Erythroblast (primary cell): ENCODE measurements around the gene TUBB4B.

Experiments
- DNase-seq, 2 experiments: peaks; one replicate each; lab custom pipeline; 2025; lab: John Stamatoyannopoulos, UW
- GATA1 ChIP-seq: IDR thresholded peaks from 2 replicates; pipeline ENCODE4 v1.6.1; 2011; ENCODE audit warnings: low read depth, mild to moderate bottlenecking, control low read depth, low read length, moderate library complexity
- POLR2A ChIP-seq: IDR thresholded peaks from 2 replicates; pipeline ENCODE4 v1.6.1; 2011; ENCODE audit warnings: mild to moderate bottlenecking, low read length

Gene TUBB4B

DNA sequence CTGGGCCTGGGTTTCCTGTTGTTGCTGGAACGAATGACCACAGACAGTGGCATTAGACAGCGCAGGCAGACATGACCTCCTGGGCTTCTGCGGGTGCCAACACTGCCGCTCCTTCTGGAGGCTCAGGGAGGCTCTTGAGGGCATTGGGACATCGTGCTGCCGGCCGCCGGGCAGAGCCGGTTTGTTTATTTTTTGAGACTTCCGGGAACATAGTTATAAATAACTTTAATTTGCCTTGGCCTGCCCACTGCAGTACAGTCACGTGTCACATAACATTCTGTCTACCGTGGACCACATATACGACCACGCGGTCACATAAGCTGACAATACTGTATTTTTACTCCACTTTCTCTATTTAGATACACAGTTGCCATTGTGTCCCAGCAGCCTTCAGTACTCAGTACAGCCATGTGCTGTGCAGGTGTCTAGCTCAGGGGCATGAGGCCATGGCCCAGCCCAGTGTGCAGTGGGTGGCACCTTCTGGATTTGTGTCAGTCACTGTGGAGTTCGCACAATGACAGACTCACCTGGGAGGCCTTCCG, 28.2 kb downstream of the TUBB4B start:
- DNase-seq, result no peak
- TF ChIP-seq POLR2A (no peak), GATA1 (no peak)

DNA sequence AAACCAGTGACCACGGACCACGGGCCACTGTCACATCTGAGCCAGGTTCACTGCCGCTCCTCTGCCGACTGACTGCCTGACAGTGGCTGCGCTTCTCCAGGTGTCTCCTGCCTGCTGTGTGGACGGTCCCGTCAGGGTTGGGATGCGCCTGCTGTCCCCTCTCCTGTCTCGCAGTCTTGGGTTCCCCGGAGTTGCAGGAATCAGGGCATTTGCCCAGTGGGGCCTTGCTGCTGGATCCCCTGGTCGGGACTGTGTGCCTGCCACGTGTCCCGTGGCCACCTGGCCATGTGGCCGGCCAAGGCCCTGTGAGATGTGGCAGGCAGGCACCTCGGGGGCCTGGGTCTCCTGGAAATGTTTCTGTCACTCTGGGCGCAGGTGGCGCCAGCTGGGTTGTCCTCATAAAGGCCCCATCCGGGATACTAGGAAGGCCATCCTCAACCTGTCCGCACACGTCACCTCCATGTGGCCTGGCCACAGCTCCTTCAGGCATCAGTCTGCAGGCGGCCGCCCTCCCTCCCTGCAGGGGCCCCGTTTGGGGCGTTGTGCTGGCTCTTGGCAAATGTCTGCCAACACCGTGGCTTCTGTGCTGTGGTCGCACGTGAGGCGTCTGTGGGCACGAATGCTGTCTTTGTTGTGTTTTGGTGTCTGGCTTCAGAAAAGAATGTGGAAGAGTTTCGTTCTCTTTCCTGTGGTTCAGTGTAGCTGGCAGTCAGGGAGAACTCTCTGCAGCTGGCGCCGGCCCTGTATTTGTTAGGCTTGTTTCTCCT, 30.0 kb downstream of the TUBB4B start:
- no peak for TF ChIP-seq GATA1
- no peak for TF ChIP-seq POLR2A
- no peak for DNase-seq

DNA sequence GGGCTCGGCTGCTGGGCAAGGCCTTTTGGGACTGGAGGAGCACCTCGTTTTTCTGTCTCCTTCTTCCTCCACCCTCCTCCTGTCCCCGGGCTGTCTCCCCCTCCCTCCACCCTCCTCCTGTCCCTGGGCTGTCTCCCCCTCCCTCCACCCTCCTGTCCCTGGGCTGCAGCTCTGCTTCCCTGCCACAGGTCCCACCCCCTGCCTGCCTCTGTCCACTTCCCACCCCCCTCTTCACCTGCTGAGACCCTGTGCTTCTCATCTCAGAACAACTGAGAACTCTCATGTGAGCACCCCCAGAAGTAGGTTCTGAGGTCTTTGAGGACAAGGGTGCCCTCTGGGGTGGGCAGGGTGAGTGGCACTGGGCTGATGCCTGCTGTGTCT, 30.6 kb downstream of the TUBB4B start:
- DNase-seq, result no peak
- no peak for TF ChIP-seq GATA1
- no peak for TF ChIP-seq POLR2A

DNA sequence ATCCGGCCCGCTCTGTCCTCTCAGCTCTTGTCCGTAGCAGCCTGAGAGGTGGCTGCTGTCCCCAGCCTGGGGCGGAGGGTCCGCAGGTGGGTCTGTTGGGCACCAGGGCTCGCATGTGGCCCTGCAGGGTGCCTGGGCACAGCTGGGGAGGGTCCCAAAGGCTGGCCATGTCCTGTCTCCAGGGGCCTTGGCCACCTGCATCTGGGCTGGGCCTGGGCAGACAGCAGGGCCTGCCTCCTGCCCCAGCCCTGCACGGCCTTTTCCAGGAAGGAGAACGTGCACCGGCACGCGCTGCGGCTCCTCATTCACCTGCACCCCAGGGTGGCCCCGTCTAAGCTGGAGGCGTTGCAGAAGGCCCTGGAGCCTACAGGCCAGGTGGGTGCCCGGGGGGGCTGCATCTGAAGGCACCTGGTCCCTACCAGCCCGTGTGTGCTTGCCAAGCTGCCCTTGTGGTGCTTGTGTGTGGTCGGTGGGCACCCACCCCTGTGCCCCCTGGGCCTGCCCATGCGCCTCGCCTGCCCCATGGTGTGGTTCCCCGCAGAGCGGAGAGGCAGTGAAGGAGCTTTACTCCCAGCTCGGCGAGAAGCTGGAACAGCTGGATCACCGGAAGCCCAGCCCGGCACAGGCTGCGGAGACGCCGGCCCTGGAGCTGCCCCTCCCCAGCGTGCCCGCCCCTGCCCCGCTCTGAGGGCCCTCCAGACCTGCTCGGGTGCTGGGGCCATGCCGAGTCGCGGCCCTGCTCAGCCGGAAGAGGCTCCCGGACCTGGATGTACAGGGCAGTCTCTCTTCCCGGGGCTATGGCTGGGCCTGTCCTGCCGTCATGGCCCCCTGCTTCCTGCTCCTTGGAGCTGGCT, 31.4 kb downstream of the TUBB4B start:
- DNase-seq, result no peak
- TF ChIP-seq GATA1 (no peak), POLR2A (no peak)

DNA sequence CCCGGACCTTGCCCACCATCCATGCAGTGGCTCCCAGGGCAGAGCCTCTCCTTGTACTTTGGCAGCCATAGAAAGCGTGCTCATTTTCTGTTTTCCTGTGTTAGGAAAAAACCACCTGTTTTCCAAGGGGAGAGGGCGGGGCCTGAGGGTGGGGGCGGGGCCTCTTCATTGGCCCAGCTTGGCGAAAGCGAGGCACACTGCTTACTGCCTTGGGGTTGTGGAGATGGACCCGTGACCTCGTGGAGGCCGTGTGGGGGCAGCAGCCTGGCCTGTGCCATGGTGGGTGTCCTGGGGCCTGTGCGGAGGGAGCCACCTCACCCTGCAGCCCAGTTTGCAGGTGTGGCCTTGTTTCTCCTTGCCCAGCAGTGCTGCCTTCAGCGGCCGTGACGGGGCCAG, 32.0 kb downstream of the TUBB4B start:
- TF ChIP-seq POLR2A, result no peak
- TF ChIP-seq GATA1, result no peak
- DNase-seq, result no peak

DNA sequence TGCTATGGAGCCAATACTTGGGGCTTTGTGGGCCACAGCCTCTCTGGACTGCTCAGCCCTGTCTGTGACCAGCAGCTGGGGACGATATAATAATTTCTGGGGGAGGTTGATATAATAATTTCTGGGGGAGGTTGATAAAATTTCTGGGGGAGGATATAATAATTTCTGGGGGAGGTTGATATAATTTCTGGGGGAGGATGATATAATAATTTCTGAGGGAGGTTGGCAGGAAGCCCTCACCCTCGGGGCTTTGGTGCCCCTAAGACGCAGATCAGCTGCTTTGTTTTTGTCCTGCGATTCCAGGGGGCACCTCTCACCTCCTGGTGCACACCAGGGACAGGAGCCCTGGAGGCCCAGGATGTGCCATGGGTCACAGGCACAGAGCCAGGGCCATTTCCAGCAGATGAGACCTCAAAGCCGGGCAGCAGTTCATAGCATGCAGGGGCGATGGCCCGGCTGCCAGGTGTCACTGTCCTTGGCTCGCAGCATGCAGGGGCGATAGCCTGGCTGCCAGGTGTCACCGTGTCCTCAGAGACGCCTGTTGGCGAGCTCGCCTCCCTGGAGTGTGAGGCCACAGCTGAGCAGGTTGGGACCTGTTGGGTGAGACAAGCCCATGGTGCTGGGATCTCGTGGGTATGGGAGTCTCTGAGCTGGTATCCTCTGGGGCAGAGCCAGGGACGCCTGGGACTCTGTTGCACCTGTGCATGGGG, 32.7 kb downstream of the TUBB4B start:
- TF ChIP-seq GATA1, result no peak
- no peak for TF ChIP-seq POLR2A
- DNase-seq, result peak in 1 of 2 experiments; percentile 39

DNA sequence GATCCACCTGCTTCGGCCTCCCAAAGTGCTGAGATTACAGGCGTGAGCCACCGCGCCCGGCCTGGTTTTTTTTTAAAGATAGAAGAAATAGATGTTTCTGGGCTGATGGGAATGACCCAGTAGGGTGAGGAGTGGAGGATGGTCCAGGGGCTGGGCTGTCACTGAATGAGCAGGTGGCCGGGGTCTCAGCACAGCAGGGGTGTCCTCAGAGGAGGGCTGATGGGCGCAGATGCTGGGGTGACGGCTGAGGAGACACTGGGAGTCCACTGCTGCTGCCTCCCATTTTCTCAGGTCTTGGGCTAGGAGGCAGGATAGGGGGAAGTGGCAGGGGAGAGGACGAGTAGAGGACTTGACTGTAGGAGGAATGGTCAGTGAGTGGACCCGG, 34.1 kb downstream of the TUBB4B start:
- TF ChIP-seq POLR2A (no peak), GATA1 (no peak)
- no peak for DNase-seq

DNA sequence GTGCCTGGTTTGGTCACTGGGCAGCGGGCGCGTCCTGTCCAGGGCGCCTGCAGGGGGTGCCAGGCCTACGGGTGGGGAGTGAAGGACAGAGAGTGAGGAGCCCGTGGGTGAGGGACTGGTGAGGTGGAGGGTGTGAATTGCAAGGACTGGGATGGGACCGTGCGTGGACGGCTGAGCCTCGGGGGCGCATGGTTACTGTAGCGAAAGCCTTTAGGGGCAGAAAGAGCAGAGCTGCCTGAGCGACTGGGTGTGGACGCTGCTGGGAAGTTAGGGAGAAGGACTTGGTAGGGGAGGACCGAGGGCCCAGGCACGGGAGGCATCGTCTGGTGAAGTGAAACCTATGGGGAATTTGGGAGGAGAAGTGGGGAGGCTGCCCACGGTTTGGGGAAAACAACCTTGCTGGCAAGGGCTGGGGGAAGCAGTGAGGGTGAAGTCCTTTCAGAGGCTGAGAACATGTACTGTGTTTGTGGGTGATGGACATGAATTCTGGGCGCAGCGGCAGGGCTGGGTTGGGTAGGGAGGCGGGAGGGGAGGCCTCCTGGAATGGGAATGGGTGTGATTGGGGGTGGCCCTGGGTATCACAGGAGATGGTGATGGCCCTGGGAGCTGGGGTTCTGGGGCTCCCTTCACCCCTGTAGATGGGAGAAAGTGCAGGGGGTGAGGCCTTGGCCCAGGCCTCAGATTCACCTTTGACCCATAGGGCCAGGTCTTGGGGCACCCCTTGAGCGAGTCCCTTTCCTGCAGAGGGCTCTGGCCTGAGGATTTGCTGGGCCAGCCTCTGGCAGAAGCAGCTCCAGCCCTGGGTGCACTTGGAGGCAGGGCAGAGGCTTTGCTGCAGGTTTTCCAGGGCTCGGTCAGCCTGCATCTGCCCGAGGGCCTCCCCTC, 34.7 kb downstream of the TUBB4B start:
- DNase-seq, result no peak
- TF ChIP-seq POLR2A (no peak), GATA1 (no peak)

DNA sequence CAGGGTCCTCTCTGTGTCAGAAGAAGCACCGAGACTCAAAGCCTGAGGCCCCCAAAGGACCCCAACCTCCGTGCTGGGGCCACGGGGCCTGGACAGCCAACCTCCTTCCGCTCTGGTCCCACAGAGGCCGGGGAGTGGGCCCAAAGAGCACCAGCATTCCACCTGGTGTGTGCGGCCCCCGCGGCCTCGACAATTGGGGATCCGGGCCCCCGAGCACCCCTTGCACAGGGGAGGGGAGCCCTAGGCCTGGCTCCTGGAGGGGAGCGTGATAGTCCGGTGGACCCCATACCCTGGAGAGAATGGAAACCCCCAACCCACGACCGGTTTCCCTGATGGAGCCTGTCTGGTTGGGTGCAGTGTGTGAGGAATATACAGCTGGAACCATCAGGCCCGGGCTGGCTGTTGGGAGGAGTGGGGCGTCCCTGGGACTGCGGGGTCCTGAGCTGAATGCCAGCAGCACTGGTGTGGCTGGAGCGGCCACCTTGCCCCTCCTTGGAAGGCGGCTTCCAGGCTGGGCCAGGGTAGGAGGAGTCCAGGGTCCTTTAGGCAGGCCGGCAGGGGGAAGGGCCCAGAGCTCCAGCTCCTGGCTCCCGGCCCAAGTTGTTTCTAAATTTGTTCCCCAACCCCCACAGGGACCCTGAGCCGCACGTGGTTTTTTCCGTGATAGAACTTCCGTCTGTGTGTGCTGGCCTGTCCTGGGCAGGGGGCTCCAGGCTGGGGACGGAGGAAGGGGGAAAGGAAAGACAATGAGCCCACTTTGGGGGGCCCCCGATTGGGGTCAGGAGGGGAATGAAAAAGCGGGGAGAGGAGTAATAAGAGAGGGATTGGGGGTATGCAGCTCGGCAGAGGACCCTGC, 35.6 kb downstream of the TUBB4B start:
- DNase-seq, result peak; percentile 50 to 66

DNA sequence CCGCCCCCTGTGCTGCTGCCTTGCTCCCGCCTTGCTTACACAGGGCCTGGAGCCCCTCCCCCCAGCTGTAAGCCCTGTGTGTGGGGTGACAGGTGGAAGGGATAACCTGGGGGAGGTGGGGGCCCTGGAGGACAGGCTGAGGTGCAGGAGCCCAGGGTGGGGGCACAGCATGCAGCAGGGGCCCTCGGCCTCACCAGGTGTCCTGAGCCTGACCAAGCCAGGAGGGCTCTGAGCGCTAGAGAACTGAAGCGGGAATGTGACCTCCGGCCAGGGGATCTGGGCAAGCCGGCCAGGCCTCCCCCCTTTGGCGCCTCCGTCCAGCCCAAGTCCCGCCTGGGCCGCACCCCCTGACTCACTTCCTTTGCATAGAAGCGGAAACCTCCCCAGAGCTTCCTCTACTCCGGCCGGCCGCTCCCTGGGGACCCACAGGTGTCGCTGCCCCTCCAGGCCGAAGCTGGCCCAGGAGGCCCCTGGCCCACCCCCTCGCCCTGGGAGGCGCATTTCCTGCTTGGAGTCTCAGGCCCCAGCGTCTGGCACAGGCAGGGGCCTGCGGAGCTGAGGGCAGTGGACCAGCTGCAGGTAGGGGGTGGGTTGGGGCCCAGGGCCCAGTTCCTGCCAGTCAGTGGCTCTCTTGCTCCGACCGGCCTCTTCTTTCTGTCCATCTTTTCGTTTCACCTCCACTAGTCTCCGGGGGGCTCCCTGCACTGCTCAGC, 36.4 kb downstream of the TUBB4B start, which contains the start of gene TOR4A:
TSS of gene TOR4A (plus strand) at position 398 of the 713 bp plus-strand sequence. CDS start 964 bp downstream, outside the sequence.
- DNase-seq, result peak; percentile 73
- TF ChIP-seq POLR2A (peak; percentile 30), GATA1 (no peak)

More for the DNA sequence above, 35.6 kb downstream of the TUBB4B start:
- no peak for TF ChIP-seq POLR2A
- TF ChIP-seq GATA1, result no peak

DNA sequence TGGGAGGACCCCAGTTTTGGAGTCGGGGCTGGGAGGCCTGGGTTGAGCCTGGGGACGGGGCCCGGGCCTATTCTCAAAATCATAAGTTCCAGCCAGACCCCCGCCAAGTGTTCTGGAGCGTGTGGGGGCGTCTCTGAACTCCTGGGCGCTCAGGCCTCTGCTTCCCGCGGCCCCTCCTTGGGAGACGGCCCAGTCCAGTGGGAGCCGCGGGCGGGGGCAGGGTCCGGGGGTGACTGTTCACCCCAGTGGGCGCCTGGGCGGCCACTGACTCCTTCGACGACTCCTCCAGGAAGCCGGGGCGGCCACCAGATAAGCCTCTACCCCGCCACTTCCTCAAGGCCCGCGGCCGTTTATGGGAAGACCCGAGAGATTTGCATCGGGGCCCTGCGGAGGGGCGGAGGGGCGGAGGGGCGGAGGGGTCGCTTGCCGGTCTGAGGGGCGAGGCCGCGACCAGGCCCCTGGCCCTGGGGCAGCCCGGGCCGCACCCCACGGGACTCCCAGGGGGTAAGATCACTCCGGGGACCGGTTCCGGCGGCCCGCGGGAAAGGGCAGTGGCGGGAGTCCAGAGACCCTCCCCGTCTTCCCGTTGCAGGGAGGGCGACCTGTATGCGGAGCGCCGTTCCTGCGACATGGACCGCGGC, 37.1 kb downstream of the TUBB4B start:
- TF ChIP-seq GATA1 (no peak), POLR2A (no peak)
- DNase-seq, result peak; percentile 52 to 55
